T-helper 17 cell (primary cell): ENCODE measurements around the gene COG7. TPM values are rescaled to one million over a fixed set of nuclear protein-coding genes. Genes with fewer than 3 reads are reported as not detected.
"Not testable (repeated sequence)": the region's sequence is repeated elsewhere in the genome, so short reads cannot be mapped to it uniquely, and the experiment has no call there.

Source experiments
- ATAC-seq: fragments of 150-1000 bp; cut with Tn5 transposase; 2 replicates; pipeline ENCODE4 v1.10.0; 2021; ENCODE audit warnings: mild to moderate bottlenecking, moderate library complexity
- DNase-seq, 3 donors: peaks; one replicate each; pipeline versions ENCODE4 v3.0.0 to v3.0.0-alpha.2; 2020 to 2021
- H3K9me3 ChIP-seq: one replicate; pipeline ENCODE4 v1.7.0; 2013; ENCODE audit warnings: low read length, mild to moderate bottlenecking; ENCODE audit not compliant: control insufficient read depth, poor library complexity, severe bottlenecking
- H3K27ac Mint-ChIP-seq: one replicate; pipeline ENCODE4 v1.8.0; 2022; ENCODE audit warnings: mild to moderate bottlenecking, moderate library complexity, mixed read lengths
- H3K27me3 Mint-ChIP-seq: one replicate; pipeline ENCODE4 v1.8.0; 2022; ENCODE audit warnings: mixed read lengths
- H3K36me3 Mint-ChIP-seq: one replicate; pipeline ENCODE4 v1.8.0; 2022; ENCODE audit warnings: low read depth, mixed read lengths
- H3K4me1 Mint-ChIP-seq: one replicate; pipeline ENCODE4 v1.8.0; 2022; ENCODE audit warnings: mild to moderate bottlenecking, mixed read lengths
- H3K4me3 Mint-ChIP-seq: one replicate; pipeline ENCODE4 v1.8.0; 2022; ENCODE audit warnings: mild to moderate bottlenecking, moderate library complexity, mixed read lengths
- total RNA-seq, 4 donors: library from RNA in 2 of 4; stranded (reverse) in 2 of 4; gene quantifications; one replicate each; pipeline ENCODE4 v1.2.3 and lab custom pipeline; 2022 to 2026

The COG7 gene
- total RNA-seq, 2 donors from 2014 or later: 16.9 to 17.1 TPM

- H3K27me3 Mint-ChIP-seq: peaks cover 11% of the 10 kb centered on the region
- no peak for DNase-seq
- ATAC-seq: no peak
- no peaks in the 10 kb centered on the region for H3K9me3 ChIP-seq
- H3K27ac Mint-ChIP-seq: no peak overlapping the region
- peaks cover 14% of the 10 kb centered on the region for H3K4me1 Mint-ChIP-seq
- H3K36me3 Mint-ChIP-seq: peaks cover 3% of the 10 kb centered on the region
- H3K4me3 Mint-ChIP-seq: no peak overlapping the region
Observed at GRCh38 chr16:23368469-23368868, 84.5 kb downstream of the COG7 start.

- Mint-ChIP-seq H3K4me3 (no peak overlapping the region), H3K4me1 (peaks cover 11% of the 10 kb centered on the region), H3K36me3 (peaks cover 3% of the 10 kb centered on the region)
Observed at GRCh38 chr16:23367988-23368387, 85.0 kb downstream of the COG7 start.

GRCh38 chr16:23367564-23367963 lies 85.4 kb downstream of the COG7 start:
- H3K27ac Mint-ChIP-seq: no peak overlapping the region
- peaks cover 3% of the 10 kb centered on the region for H3K36me3 Mint-ChIP-seq
- H3K27me3 Mint-ChIP-seq: peaks cover 14% of the 10 kb centered on the region
- peaks cover 11% of the 10 kb centered on the region for H3K4me1 Mint-ChIP-seq
- ATAC-seq (no peak), DNase-seq (no peak)
- H3K4me3 Mint-ChIP-seq: no peak overlapping the region
- H3K9me3 ChIP-seq: no peaks in the 10 kb centered on the region

More at GRCh38 chr16:23367988-23368387, 85.0 kb downstream of the COG7 start:
- ATAC-seq: no peak
- peaks cover 13% of the 10 kb centered on the region for H3K27me3 Mint-ChIP-seq
- DNase-seq: no peak
- H3K27ac Mint-ChIP-seq: no peak overlapping the region
- H3K9me3 ChIP-seq: no peaks in the 10 kb centered on the region

- H3K4me1 Mint-ChIP-seq: peaks cover 11% of the 10 kb centered on the region
- H3K4me3 Mint-ChIP-seq, H3K27ac Mint-ChIP-seq, H3K36me3 Mint-ChIP-seq, DNase-seq, ATAC-seq, H3K9me3 ChIP-seq: not testable (repeated sequence)
- H3K27me3 Mint-ChIP-seq: peaks cover 19% of the 10 kb centered on the region
Observed at GRCh38 chr16:23366341-23366740, 86.6 kb downstream of the COG7 start.

- H3K9me3 ChIP-seq: no peaks in the 10 kb centered on the region
- no peak for DNase-seq
Observed at GRCh38 chr16:23365602-23366240, 87.3 kb downstream of the COG7 start.

GRCh38 chr16:23362460-23363317 lies 90.3 kb downstream of the COG7 start:
- Mint-ChIP-seq H3K36me3 (no peaks in the 10 kb centered on the region), H3K27ac (peak overlapping the region; percentile 63), H3K4me1 (peaks cover 11% of the 10 kb centered on the region), H3K27me3 (peaks cover 10% of the 10 kb centered on the region), H3K4me3 (no peak overlapping the region)
- H3K9me3 ChIP-seq: no peaks in the 10 kb centered on the region
- ATAC-seq: no peak
- no peak for DNase-seq

More at GRCh38 chr16:23365602-23366240, 87.3 kb downstream of the COG7 start:
- Mint-ChIP-seq H3K36me3 (peaks cover 3% of the 10 kb centered on the region), H3K4me1 (peaks cover 11% of the 10 kb centered on the region), H3K27ac (no peak overlapping the region), H3K27me3 (peaks cover 18% of the 10 kb centered on the region), H3K4me3 (no peak overlapping the region)
- ATAC-seq: no peak

- DNase-seq (no peak), ATAC-seq (no peak)
- Mint-ChIP-seq H3K36me3 (no peaks in the 10 kb centered on the region), H3K4me3 (no peak overlapping the region), H3K4me1 (peaks cover under 1% of the 10 kb centered on the region), H3K27me3 (peaks cover 23% of the 10 kb centered on the region), H3K27ac (no peak overlapping the region)
- H3K9me3 ChIP-seq: no peaks in the 10 kb centered on the region
Observed at GRCh38 chr16:23359092-23359760, 93.8 kb downstream of the COG7 start.

GRCh38 chr16:23357761-23358290 lies 95.2 kb downstream of the COG7 start:
- ATAC-seq (no peak), DNase-seq (no peak)
- H3K4me1 Mint-ChIP-seq: no peaks in the 10 kb centered on the region
- H3K4me3 Mint-ChIP-seq: no peak overlapping the region
- no peaks in the 10 kb centered on the region for H3K9me3 ChIP-seq
- no peaks in the 10 kb centered on the region for H3K36me3 Mint-ChIP-seq
- H3K27me3 Mint-ChIP-seq: peaks cover 22% of the 10 kb centered on the region
- no peak overlapping the region for H3K27ac Mint-ChIP-seq

GRCh38 chr16:23356941-23357340 lies 96.0 kb downstream of the COG7 start:
- ATAC-seq: no peak
- H3K4me3 Mint-ChIP-seq: no peak overlapping the region
- no peaks in the 10 kb centered on the region for H3K36me3 Mint-ChIP-seq
- no peaks in the 10 kb centered on the region for H3K9me3 ChIP-seq
- DNase-seq: no peak
- H3K27ac Mint-ChIP-seq: no peak overlapping the region
- H3K27me3 Mint-ChIP-seq: peaks cover 22% of the 10 kb centered on the region
- no peaks in the 10 kb centered on the region for H3K4me1 Mint-ChIP-seq

- DNase-seq: no peak
Observed at GRCh38 chr16:23355106-23355670, 97.8 kb downstream of the COG7 start.

GRCh38 chr16:23354246-23354645 lies 98.7 kb downstream of the COG7 start:
- Mint-ChIP-seq H3K36me3 (no peaks in the 10 kb centered on the region), H3K4me3 (no peak overlapping the region), H3K27ac (no peak overlapping the region), H3K27me3 (peaks cover 33% of the 10 kb centered on the region), H3K4me1 (no peaks in the 10 kb centered on the region)
- ATAC-seq (no peak), DNase-seq (no peak)
- no peaks in the 10 kb centered on the region for H3K9me3 ChIP-seq

More at GRCh38 chr16:23355106-23355670, 97.8 kb downstream of the COG7 start:
- Mint-ChIP-seq H3K4me1 (no peaks in the 10 kb centered on the region), H3K4me3 (no peak overlapping the region), H3K36me3 (no peaks in the 10 kb centered on the region), H3K27ac (no peak overlapping the region), H3K27me3 (peaks cover 31% of the 10 kb centered on the region)
- no peaks in the 10 kb centered on the region for H3K9me3 ChIP-seq
- no peak for ATAC-seq

GRCh38 chr16:23353440-23353839 lies 99.5 kb downstream of the COG7 start:
- Mint-ChIP-seq H3K4me1 (peaks cover 2% of the 10 kb centered on the region), H3K36me3 (no peaks in the 10 kb centered on the region), H3K4me3 (no peak overlapping the region), H3K27me3 (peaks cover 33% of the 10 kb centered on the region), H3K27ac (no peak overlapping the region)
- ATAC-seq (no peak), DNase-seq (no peak)
- H3K9me3 ChIP-seq: no peaks in the 10 kb centered on the region

GRCh38 chr16:23351360-23351759 lies 101.6 kb downstream of the COG7 start:
- DNase-seq: no peak
- Mint-ChIP-seq H3K4me1 (peaks cover 2% of the 10 kb centered on the region), H3K4me3 (no peak overlapping the region), H3K36me3 (peaks cover 3% of the 10 kb centered on the region), H3K27me3 (peaks cover 39% of the 10 kb centered on the region), H3K27ac (no peak overlapping the region)
- ATAC-seq: no peak
- H3K9me3 ChIP-seq: no peaks in the 10 kb centered on the region
